Astrocyte of the spinal cord (primary cell): ENCODE results near the gene PATE1.
"Not testable (repeated sequence)": the region's sequence is repeated elsewhere in the genome, so short reads cannot be mapped to it uniquely, and the experiment has no call there.

Source experiments
- DNase-seq: peaks from one replicate; pipeline ENCODE4 v3.0.0; 2011; ENCODE audit warnings: low read depth, low spot score
- H3K4me3 ChIP-seq: 2 replicates; pipeline ENCODE4 v1.5.1; 2011; ENCODE audit warnings: low read depth, mild to moderate bottlenecking, low read length, moderate library complexity
- in situ Hi-C: cut with HindIII; loops from 2 replicates; pipeline ENCODE4 v1.10.0; 2017; ENCODE audit warnings: low sequenced_read_pairs
- TF ChIP-seq, protein P1 (sequence below): IDR thresholded peaks from 2 replicates; pipeline ENCODE4 v1.5.1; 2012; ENCODE audit warnings: low read depth, mild to moderate bottlenecking, low read length, inconsistent platforms

PATE1 gene

DNA sequence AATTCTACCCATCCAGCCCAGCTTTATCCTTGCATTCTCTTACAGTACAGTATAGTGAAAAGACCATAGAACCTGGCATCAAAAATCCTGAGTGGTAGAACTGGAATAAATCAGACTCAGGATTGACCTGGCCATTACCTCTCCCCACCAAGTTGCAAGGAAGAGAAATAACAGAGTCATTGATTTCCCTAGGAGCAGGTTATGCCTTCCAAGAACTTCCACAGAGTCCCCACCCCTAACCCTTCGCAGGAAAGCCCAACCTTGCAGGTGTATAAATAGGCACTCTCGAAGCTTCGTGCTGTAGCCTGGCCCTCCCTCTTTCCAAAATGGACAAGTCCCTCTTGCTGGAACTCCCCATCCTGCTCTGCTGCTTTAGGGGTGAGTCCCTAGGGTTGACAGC lies at the start of gene PATE1:
PATE1 (plus strand) TSS at position 301 of the 400 bp plus-strand sequence; CDS start at position 327, 26 bp downstream.
- no peak for DNase-seq
- H3K4me3 ChIP-seq, result no peak within 1 kb of the TSS
- in situ Hi-C loops, result no loop called here
- TF ChIP-seq, protein P1, sequence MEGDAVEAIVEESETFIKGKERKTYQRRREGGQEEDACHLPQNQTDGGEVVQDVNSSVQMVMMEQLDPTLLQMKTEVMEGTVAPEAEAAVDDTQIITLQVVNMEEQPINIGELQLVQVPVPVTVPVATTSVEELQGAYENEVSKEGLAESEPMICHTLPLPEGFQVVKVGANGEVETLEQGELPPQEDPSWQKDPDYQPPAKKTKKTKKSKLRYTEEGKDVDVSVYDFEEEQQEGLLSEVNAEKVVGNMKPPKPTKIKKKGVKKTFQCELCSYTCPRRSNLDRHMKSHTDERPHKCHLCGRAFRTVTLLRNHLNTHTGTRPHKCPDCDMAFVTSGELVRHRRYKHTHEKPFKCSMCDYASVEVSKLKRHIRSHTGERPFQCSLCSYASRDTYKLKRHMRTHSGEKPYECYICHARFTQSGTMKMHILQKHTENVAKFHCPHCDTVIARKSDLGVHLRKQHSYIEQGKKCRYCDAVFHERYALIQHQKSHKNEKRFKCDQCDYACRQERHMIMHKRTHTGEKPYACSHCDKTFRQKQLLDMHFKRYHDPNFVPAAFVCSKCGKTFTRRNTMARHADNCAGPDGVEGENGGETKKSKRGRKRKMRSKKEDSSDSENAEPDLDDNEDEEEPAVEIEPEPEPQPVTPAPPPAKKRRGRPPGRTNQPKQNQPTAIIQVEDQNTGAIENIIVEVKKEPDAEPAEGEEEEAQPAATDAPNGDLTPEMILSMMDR, result no peak

GRCh38 chr11:125701018-125701610 lies 45.0 kb upstream of the PATE1 start:
- no peak overlapping the region for H3K4me3 ChIP-seq
- no peak for DNase-seq
- TF ChIP-seq, protein P1, result no peak
- in situ Hi-C loops, result no loop called here

DNA sequence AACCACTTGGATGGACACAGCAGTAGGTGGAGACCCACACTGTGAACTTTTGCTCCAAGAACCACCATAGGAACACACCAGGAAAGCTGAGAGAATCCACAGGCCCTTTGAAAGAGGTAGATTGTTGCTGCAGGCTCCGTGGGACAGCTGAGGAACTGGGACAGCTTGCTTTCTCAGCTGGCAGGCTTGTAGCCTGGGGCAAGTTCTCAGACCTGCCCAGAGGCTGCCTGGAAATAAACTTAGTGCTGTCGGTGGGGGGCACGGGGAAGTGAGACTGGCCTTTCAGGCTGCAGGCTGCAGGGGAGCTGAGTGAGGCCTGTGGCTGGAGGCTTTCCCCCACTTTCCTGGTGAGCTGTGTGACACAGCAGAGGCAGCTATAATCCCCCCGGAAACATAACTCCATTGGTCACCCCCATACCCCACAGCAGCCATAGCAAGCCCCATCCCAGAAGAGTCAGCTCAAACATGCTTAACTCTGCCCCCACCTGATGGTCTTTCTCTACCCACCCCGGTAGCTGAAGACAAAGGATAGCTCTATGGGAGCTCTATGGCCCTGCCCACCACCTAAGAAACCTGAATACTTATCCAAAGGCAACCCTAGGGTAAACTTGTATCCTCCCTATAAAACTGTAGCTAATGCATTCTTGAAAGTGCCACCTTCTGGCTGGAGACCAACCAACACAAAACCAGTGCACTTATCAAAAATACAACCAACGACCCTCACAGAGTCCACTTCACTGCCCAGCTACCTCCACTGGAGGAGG lies 44.0 kb upstream of the PATE1 start:
- peak; percentile 4 for DNase-seq
- TF ChIP-seq, protein P1, result no peak
- in situ Hi-C loops, result no loop called here
- H3K4me3 ChIP-seq, result no peak overlapping the region

DNA sequence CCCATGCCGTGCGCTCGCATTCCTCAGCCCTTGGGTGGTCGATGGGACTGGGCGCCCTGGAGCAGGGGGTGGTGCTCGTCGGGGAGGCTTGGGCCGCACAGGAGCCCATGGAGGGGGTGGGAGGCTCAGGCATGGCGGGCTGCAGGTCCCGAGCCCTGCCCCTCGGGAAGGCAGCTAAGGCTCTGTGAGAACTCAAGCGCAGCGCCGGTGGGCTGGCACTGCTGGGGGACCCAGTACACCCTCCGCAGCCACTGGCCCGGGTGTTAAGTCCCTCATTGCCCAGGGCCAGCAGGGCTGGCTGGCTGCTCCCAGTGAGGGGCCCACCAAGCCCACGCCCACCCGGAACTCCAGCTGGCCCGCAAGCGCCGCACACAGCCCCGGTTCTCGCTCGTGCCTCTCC lies 41.4 kb upstream of the PATE1 start:
- in situ Hi-C loops, H3K4me3 ChIP-seq, DNase-seq: not testable (repeated sequence)

DNA sequence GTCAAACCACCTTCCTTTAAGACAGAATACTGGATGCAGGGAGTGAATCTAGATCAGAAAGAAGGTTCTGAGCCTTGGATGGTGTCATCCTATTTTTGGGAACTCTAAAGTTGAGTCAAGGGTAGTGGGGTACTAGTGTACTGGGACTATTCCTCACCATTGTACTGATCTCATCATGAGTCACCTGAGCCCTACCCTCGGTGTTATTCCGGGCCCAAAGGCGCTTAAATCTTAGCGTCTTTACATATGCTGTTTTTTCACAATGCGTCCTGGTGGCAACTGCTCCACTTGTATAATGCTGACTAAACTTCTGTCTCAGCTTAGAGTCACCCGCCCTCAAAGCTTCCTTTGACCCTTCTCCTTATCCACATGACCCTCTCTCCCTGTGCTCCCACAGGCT lies 25.3 kb upstream of the PATE1 start:
- DNase-seq, result no peak
- H3K4me3 ChIP-seq, result no peak overlapping the region
- TF ChIP-seq, protein P1, result no peak
- in situ Hi-C loops, result no loop called here

DNA sequence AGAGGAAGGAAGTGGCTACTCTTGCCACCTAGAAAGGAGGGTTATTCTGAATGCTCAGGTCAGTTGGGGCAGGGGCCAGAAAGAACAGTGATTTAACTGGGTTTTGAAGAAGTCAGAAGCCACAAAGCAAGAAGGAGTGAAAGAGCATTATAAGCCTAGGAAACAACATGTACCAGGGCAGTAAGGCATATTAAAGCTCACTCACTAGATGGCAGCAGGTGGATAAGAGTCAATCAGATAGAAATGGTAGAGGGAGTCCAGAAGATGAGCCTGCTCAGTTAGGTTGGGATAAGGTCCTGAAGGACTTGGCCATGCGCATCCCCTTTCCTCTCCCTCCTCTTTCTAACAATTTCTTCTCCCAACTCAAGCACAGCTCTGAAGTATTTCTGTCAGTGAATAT lies 22.0 kb upstream of the PATE1 start:
- TF ChIP-seq, protein P1, result peak; percentile 6
- DNase-seq, result no peak
- H3K4me3 ChIP-seq, result no peak overlapping the region
- in situ Hi-C loops, result no loop called here

DNA sequence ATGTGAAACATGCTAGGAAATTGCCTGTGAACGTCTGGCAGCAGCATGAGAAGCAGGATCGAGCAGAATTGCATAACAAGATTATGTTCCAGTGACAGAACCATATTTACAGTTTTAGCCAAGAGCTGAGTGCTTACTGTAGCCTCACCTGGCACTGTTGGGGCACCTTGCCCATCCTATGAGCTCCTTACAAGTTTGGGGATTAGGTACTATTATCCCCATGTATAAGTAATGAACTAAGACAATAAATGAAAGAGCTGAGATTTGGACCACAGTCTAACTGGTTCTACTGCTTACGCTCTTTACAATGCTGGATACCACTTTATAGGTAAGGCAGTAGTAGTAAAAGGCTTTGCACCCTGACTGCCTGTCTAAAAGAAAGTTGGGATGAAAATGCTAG lies 17.1 kb upstream of the PATE1 start:
- DNase-seq, result no peak
- H3K4me3 ChIP-seq, result no peak overlapping the region
- in situ Hi-C loops, result no loop called here
- TF ChIP-seq, protein P1, result no peak
